HS-5 (cell line): Measurements from ENCODE around the gene STOML1.
"Not testable (repeated sequence)": the region's sequence is repeated elsewhere in the genome, so short reads cannot be mapped to it uniquely, and the experiment has no call there.

Source experiments
- DNase-seq: peaks from one replicate; pipeline ENCODE4 v3.0.0-alpha.2; 2012; ENCODE audit warnings: low read depth

Gene STOML1

DNA sequence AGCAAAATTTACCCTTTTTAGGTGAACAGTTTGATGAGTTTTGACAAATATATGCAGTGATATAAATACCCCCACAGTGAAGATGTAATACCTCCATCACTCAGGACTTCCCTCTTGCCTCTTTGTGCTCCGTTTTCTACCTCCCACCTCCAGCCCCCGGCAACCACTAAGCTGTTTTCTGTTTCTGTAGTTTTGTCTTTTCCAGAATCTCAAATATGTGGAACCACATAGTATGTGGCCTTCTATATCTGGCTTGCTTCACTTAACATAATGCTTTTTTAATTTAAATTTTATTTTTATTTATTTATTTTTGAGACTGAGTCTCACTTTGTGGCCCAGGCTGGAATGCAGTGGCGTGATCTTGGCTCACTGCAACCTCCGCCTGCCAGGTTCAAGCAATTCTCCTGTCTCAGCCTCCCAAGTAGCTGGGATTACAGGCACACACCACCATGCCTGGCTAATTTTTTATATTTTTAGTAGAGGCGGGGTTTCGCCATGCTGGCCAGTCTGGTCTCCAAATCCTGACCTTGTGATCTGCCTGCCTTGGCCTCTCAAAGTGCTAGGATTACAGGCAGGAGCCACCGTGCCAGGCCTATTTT lies 31.5 kb downstream of the STOML1 start:
- not testable (repeated sequence) for DNase-seq

DNA sequence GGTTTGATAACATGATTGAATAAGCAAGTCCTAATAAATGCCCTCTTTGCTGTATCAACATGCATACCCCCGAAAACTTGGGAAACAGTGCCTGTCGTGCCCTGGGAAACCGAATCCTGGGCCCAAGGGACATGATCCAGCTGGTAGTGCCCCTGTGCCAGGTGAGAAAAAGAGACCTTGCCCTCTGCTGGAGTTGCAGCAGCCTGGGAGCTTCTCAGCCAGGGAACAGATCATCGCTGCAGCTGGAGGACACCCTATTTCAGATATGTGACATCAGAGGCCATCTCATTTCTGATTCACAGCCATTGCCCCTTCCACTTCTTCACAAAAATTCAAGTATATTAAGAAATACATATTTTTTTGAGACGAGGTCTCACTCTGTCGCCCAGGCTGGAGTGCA lies 32.3 kb downstream of the STOML1 start:
- DNase-seq = no peak

DNA sequence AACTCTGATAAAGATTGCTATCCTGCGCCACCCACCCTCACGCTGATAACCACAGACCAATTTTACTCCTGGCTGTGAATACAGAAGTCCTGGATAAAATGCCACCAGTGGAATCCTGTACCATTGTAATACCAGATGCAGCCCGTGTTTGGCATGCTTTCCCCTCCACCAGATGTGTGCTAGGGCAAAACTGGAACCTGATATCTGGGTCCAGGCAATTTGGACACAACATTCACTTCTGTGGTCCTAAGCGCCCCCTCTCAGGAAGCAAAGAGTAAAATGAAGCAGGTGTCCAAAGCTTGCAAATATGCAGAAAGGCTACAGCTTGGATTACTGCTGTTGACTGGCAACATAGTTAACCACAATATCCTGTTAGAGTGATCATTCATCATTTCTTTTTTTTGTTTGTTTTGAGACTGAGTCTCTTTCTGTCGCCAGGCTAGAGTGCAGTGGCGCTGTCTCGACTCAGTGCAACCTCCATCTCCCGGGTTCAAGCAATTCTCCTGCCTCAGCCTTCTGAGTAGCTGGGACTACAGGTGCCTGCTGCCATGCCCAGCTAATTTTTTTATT lies 33.0 kb downstream of the STOML1 start:
- no peak for DNase-seq

DNA sequence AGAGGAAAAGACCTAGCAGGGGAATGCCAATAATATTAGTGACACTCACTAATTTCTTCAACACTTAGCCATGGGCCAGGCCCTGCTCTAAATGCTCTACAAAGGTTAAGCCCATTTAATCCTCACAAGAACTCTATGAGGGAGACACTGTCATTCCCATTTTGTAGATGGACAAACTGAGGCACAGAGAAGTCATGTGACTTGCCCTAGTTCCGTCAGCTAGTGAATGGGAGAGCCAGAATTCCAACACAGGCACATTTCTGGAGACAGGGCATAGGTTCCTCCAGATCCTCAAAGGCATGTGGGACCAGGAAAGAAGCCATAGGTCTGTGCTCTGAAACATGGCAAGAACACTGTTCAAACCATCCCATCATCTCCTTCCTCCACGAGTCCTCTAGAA lies 34.3 kb downstream of the STOML1 start:
- no peak for DNase-seq

DNA sequence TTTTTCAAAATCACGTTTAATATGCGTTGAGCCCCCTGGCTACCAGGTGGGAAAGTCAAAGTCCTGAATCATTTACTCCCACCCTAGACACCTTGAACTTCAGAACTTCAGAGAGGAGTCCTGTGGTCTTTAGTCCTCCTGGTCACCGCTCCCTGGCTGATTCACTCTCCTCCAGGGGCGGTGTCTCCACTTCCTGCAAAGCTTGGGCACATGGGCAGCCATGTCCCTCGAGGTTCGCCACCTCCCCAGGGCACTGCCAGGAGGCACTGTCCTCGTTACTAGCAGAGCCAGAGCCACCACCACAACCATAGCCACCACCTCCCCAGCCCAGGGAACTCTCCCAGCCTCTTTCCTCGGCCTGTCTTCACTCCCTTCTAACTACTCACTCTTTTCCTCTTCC lies 34.8 kb downstream of the STOML1 start:
- no peak for DNase-seq

DNA sequence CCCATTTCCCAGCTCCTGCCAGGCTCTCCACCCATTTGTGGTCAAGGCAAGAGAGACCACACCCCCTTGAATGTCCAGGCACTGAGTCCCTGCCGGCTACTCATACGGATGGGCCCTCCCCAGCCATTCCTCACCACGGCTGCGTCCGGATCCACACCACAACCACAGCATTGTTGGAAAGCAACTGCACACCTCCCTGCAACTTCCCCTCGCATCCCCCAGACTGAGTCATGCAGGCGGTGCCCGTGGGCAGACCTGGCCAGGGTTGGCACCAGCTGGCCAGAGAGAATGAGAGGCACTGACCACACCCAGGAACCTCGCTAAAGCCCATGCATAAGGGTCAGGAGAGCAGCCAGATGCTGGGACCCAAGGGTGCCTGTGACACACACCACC lies 35.4 kb downstream of the STOML1 start:
- DNase-seq = peak; percentile 86

DNA sequence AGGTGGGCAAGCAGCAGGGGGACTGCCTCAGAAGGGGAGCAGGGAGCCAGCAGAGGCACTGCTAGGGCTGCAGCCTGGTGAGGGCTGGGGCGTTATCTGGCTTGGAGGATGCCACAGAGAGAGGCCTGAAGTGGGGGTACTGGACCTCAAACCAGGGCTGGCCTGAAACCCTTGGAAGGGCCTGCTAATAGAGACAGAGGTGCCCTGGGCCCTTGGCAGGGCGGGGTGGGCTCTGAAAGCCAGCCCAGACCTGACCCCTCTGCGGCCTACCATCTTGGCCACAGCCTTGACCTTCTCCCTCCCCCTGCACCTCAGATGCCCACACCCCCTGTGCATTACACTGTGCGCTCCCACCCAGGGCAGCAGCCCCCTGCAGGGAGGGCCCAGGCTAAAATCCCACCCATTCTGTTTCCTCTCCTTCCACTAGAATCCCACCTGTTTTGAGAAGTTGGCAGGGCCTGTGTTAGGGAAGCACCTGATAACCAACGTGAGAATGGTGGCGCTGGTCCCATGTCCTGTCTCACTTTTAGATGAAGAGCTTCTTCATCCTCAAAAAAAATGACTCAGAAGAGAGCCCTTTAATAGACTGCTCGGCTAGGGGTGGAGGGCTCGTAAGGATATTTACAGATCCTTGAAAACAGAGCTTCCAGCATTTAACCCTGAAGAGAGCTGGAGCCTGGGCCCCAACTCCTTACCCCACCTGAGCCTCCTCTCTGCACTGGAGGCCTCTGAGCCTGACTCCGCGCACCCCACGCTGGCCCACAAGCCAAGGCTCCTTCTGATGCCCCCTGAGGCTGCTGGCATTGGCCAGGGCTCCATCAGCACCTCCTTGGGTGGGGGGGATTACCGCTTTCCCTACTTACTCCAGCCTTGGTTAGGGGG lies 36.0 kb downstream of the STOML1 start:
- DNase-seq = no peak

DNA sequence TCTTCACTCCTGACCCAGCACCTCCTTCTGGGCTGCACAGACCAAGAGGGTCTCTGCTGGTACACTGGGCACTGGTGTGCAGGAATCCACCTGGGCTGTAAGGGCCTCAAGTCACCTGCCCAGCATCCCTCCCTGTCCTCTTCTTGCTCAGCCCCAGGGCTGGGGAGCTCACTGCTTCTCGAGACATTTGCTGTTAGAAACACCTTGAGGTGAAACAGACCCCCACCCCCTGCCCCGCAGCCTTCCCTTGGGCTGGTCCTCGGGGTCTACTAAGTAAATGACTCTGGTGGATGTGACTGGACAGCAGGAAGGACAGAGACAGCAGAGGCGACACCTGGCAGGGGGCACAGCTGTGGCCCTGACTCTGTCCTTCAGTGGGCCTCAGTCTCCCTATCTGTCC lies 36.8 kb downstream of the STOML1 start:
- DNase-seq = no peak

DNA sequence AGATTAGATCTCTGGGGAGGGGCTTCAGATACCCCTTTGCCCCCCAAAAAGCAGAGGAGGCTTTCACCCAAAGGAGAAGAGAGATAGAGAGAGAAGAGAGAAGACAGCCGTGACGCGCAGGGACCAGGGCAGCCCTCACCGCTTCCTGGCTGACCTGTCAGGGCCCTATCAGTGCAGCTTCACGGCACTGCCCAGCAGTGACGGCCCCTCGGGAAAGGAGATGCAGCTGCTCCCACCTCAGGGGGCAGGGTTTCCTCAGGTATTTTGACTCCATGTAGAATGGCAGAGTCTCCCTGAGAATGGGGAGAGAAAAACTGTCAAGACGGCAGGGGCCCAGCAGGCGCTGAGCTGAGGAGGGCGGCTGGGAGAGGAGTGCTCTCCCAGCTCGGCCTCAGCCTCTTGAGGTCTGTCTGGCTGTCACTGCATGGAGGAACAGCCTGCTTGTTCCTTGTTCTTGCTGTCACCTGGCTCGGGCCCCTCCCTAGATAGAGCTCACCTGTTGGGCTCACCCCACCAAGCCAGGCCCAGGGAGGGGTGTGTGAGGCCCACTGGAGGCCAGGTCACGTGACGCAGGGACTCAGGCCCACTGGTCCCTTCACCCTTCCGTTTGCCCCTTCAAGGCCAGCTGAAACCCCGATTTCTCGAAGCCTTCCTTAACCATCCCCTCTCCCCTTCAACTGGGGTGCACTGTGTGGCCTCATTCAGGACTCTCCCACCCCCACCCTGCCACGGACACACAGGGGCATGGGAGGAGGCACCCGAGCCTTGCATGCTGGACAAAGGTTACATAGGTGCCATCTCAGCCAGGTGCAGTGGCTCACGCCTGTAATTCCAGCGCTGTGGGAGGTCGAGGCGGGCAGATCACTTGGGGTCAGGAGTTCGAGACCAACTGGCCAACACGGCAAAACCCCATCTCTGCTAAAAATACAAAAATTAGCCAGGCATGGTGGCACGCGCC lies 37.6 kb downstream of the STOML1 start:
- DNase-seq = no peak

DNA sequence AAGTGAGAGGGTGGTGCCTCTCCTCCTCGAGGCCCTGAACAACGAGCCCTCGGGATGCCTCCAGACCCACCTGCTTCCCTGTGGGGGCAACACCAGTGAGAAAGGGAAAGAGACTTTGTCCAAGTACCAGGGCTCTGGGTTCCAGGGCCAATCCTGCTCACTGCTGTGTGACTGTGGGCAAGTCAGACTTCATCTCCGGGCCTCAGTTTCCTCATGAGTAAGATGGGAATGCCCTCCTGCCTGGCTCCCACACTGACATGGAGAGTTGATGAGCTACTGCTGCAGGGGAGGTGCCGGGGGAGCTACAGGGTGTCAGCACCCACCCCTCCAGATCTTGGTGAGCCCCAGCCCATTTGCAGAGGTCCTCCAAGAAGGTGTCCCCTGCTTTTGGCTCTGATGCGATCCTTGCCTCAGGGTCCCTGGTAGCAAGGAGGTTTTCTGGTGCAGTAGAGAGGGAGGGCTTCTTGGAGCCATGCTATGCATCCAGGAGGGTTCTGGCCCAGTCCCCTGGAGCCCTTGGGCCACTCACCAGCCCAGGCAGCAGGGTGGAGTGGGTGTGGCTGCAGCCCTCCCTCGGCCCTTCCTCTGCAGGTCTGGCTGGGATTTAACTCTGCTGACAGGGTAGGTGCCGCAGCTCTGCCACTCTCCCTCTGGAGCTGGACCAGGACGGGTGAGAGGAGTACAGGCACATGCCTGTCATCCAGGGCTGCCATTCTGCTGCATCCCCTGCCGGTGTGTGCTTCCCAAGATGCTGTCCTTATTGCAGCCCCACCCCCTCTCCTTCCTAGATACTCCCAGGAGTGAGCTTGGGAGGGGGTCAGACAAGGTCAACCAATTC lies 39.0 kb downstream of the STOML1 start:
- no peak for DNase-seq

DNA sequence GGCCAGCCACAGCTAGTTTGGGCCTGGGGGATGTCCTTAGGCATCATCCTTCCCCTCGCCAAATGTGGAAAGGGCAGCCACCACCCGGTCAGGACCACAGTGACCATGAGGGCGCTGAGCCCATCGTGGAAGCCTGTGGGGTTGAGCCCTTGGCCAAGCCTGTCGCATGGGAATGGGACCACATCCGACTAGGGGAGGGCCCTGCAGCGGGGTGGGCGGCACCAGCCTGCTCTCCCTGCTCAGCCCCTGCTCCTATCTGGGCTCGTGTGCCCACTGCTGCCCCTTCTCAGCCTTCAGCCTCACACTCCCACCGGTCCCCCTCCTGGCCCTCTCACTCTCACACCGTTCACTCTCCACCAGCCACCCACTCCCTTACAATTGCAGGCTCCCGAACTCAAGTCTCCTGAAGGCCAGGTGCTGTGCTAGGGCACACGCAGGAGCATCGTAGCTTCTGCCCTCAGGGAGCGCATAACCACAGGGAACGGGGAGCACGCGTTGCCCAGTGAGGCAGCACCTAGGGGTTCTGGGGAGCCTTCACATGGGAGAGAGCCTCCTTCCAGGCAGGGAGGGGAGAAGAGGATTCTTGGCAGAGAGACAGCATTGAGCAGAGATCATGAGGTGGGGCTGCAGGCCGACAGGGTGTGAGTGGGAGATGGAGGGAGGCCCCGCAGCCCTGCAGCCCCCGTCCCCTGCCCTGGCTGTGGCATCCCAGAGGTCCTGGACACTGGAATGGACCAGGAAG lies 39.8 kb downstream of the STOML1 start:
- DNase-seq = no peak

DNA sequence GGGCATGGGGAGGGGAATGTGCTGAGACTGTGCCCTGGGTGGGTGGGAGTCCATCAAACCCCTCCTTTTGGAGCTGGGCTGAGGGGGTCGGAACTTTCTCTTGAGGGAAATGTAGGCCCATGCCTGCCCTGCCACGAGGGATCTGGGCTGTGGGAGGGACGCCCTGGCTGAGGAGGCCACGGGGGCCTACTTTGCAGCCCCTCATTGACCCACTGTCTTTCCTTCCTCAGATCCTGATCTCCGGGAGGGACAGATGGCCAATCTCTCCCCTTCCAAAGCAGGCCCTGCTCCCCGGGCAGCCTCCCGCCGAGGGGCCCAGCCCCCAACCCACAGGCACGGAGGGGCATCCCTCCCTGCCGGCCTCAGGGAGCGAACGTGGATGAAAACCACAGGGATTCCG lies 40.5 kb downstream of the STOML1 start:
- DNase-seq = no peak

DNA sequence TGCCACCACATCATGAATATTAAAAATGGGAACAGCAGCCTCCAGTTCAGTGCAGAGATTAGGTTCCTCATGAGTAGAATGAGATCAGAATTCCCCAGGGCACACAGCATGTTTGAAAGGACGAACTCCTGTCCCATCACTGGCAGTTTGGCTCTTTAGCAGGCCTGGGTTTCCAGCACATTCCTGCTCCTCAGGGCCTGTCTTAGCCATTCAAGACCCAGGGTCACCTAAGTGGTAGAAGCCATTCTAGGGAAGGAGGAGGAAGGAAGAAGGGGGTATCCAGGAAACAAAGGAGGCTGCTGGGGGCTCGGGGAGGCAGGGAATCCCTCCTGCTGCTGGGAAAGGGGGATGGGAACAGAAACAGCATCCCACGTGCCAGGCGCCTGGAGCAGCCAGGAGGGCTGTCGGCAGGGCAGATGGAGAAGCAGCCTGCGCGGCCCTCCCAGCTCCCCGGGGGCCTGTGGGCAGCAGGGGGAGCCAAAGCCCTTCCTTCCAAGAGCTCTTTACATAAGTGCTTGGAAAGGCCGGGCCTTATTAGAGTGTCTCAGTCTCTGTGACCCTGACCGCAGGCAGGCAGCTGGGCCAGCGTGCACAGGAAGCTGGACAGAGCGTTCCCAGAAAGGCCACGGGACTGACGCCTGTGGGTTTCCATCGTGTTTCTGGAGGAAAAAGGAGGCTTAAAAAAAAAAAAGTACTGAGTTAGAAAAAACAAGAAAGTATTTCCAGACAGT lies 41.1 kb downstream of the STOML1 start:
- DNase-seq = peak; percentile 49

DNA sequence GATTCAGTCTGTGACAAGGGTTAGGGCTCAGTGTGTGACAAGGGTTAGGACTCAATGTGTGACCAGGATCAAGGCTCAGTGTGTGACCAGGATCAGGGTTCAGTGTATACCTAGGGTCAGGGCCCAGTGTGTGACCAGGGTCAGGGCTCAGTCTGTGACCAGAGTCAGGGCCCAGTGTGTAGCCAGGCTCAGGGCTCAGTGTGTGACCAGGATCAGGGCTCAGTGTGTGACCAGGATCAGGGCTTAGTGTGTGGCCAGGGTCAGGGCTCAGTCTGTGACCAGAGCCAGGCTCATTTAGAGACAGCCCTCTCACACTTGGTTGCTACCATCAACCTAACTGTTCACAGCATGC lies 41.6 kb downstream of the STOML1 start:
- no peak for DNase-seq

DNA sequence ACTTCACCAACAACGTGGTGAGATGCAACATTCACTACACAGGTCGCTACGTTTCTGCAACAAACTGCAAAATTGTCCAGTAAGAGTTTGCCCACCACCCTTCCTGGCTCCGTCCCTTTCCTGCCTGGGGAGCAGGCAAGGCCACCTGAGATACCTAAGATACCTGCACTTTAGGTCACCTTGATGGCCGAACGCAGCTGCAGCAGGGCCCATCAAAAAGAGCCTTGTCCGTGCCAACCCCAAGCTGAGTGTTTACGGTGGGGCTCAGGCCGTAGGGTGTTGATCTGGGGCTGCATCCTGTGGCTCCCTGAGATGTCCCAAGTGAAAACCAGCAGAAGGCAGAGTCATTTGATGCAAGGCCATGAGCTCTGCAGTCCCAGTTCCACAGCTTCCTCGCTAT lies 42.6 kb downstream of the STOML1 start:
- no peak for DNase-seq

DNA sequence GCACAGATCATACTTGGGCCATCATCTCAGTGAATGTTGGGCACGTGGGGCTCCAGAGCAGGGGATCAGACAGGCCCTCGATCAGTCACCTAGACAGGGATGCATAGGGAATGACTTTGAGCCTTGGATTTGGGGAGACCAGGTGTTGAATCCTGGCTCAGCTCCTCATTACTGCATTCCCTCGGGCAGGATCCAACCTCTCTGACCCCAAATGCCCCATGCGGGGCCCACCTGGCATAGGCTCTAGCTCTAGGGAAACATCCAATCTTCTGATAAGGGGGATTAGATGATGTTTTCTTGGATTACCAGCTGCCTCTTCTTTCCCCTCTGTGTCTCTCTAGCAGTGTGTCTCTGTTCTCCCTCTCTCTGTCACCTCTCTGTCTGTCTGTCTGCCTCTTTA lies 43.1 kb downstream of the STOML1 start:
- no peak for DNase-seq

DNA sequence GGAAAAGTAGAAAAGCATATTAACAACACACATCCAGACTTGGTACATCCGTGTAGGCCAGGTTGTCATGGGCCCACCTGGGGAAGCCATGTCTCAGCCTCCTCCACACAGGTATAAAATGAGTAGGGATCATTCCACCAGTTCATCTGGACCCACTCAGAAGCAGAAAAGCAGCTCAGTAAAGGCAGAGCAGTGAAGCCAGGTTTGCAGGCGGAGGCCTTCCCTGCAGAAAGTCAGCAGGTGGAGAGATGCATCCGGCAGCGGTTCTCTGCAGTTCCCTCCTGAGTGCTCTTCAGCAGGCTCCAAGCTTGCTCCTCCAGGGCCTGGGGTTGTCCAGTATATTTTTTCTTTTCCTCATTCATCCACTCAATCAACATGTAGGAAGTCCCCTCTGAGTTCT lies 43.7 kb downstream of the STOML1 start:
- no peak for DNase-seq

DNA sequence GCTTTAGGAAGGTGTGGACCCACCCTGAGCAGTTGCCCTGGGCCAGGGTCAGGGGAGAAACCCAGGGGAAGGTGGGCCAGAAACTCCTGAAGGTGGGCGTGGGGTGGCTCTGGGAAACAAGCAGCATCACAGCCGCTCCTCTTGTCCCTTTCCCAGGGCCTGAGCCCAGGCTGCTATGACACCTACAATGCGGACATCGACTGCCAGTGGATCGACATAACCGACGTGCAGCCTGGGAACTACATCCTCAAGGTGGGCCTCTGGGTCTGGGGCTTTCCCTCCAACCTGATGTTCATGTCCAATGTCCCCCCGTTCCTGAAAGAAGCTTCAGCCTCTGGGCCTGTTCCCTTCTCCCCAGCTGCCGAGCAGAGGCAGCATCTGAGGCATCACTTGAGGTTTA lies 44.4 kb downstream of the STOML1 start:
- no peak for DNase-seq

DNA sequence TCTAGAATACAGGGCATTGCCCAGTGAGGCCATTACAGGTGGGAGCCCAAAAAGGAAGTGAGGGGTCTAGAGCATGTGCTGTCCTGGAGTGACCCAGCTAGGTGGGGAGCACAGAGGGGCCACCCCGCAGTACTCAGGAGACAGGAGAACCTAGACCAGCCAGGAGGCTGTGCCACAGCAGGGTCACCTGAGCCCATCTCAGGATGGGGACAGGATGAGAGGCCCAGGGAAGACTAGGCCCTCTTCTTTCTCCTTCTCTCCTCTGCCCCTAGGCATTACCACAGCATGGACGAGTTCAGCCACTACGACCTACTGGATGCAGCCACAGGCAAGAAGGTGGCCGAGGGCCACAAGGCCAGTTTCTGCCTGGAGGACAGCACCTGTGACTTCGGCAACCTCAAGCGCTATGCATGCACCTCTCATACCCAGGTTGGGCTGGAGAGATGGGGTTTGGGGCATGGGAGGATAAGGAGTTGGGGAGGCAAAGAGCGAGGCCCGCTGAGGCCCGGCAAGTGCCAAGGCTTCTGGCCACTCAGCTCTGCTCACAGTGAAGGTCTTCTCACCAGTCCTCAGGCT lies 45.2 kb downstream of the STOML1 start:
- no peak for DNase-seq
